GM12878 (cell line): ENCODE measurements around the gene ZYG11B. TPM values are rescaled to one million over a fixed set of nuclear protein-coding genes. Genes with fewer than 3 reads are reported as not detected.
"Not testable (repeated sequence)": the region's sequence is repeated elsewhere in the genome, so short reads cannot be mapped to it uniquely, and the experiment has no call there.

ENCODE experiments used
- ATAC-seq: fragments of 200-7000 bp; cut with Tn5 transposase; 3 replicates; pipeline ENCODE4 v1.9.1; 2020; ENCODE audit warnings: mild to moderate bottlenecking, moderate library complexity
- BruUV-seq: library from RNA; stranded (reverse); fragments of 400-500 nt; replicated peaks from 2 replicates; lab custom pipeline; 2021; lab: Mats Ljungman, UMichigan
- CTCF ChIA-PET: fragments of 300-600 bp; sonication (Branson Sonifier 250); formaldehyde crosslinking; extraction: SDS; loops from one replicate; lab custom pipeline; 2021; ENCODE audit warnings: inconsistent platforms; lab: Yijun Ruan, JAX
- POLR2A ChIA-PET: fragments of 350-600 bp; formaldehyde crosslinking; extraction: SDS; loops from one replicate; lab custom pipeline; 2021; ENCODE audit warnings: inconsistent platforms; lab: Charles Lee
- RAD21 ChIA-PET: fragments of 300-600 bp; sonication (Branson Sonifier 250); formaldehyde crosslinking; loops from one replicate; lab custom pipeline; 2023; ENCODE audit warnings: antibody characterized with exemption; ENCODE audit not compliant: unreplicated experiment; lab: Charles Lee
- SMC1A ChIA-PET: fragments of 300-600 bp; sonication (Branson Sonifier 250); formaldehyde crosslinking; loops from one replicate; lab custom pipeline; 2023; ENCODE audit not compliant: unreplicated experiment, uncharacterized antibody; lab: Charles Lee
- DNase-seq: peaks from one replicate; pipeline ENCODE4 v3.0.0-alpha.2; 2011; ENCODE audit warnings: low read depth, low spot score
- FAIRE-seq: peaks from 3 replicates; lab custom pipeline; 2011; peaks lifted over from hg19 to GRCh38; lab: Jason Lieb, UNC
- H2AFZ ChIP-seq: 2 replicates; pipeline ENCODE4 v1.6.0; 2011; ENCODE audit warnings: low read depth, low read length, control low read depth; ENCODE audit not compliant: control insufficient read depth
- H3K27ac ChIP-seq: 2 replicates; pipeline ENCODE4 v1.5.1; 2011; ENCODE audit warnings: control low read depth; ENCODE audit not compliant: control insufficient read depth, insufficient read depth
- H3K27me3 ChIP-seq, 2 experiments: replicated peaks in 1 of 2; 2 replicates each; pipeline versions ENCODE4 v1.6.0 to v1.6.1; 2011; ENCODE audit warnings: low read length in 1 of 2; ENCODE audit not compliant: control insufficient read depth in 2 of 2, insufficient read depth in 2 of 2
- H3K36me3 ChIP-seq, 2 experiments: 2 replicates each; pipeline ENCODE4 v1.5.1; 2011; ENCODE audit warnings: low read length in 1 of 2; ENCODE audit not compliant: control insufficient read depth in 2 of 2, insufficient read depth in 2 of 2
- H3K4me1 ChIP-seq: 2 replicates; pipeline ENCODE4 v1.6.1; 2011; ENCODE audit warnings: mild to moderate bottlenecking, low read length, moderate library complexity, mixed read lengths; ENCODE audit not compliant: control insufficient read depth, insufficient read depth
- H3K4me2 ChIP-seq: 2 replicates; pipeline ENCODE4 v1.6.0; 2011; ENCODE audit warnings: control low read depth; ENCODE audit not compliant: control insufficient read depth, insufficient read depth
- H3K4me3 ChIP-seq: fragments of 200-600 bp; sonication (generic); 2 replicates; pipeline ENCODE4 v1.5.1; 2016
- H3K79me2 ChIP-seq: 2 replicates; pipeline ENCODE4 v1.6.0; 2011; ENCODE audit warnings: low read length; ENCODE audit not compliant: control insufficient read depth, insufficient read depth
- H3K9ac ChIP-seq: 2 replicates; pipeline ENCODE4 v1.8.0; 2011; ENCODE audit warnings: low read length, control low read depth, mixed read lengths; ENCODE audit not compliant: control insufficient read depth, insufficient read depth
- H3K9me3 ChIP-seq: replicated peaks from 3 replicates; pipeline ENCODE4 v1.5.1; 2011; ENCODE audit warnings: mild to moderate bottlenecking, low read length; ENCODE audit not compliant: control insufficient read depth, insufficient read depth
- H4K20me1 ChIP-seq: 2 replicates; pipeline ENCODE4 v1.6.0; 2011; ENCODE audit not compliant: control insufficient read depth, insufficient read depth
- CBX5 ChIP-seq: sonication (generic); IDR thresholded peaks from 2 replicates; pipeline ENCODE4 v1.6.1; 2016; ENCODE audit warnings: low read depth, moderate library complexity, mild to moderate bottlenecking, inconsistent platforms
- FOXK2 ChIP-seq: fragments of 450-650 bp; IDR thresholded peaks from 2 replicates; pipeline ENCODE4 v1.6.1; 2017; ENCODE audit warnings: mild to moderate bottlenecking, moderate library complexity
- GABPA ChIP-seq: IDR thresholded peaks from 2 replicates; pipeline ENCODE4 v1.6.1; 2014; ENCODE audit warnings: antibody characterized with exemption, low read depth, mild to moderate bottlenecking, inconsistent platforms
- HDAC2 ChIP-seq: fragments of 200-600 bp; sonication (generic); IDR thresholded peaks from 2 replicates; pipeline ENCODE4 v1.6.1; 2017
- LARP7 ChIP-seq: fragments of 450-650 bp; IDR thresholded peaks from 2 replicates; pipeline ENCODE4 v1.6.1; 2017; ENCODE audit warnings: mild to moderate bottlenecking
- MTA3 ChIP-seq: IDR thresholded peaks from 2 replicates; pipeline ENCODE4 v1.6.1; 2012; ENCODE audit warnings: low read length, inconsistent platforms, borderline replicate concordance
- PAX8 ChIP-seq: fragments of 450-650 bp; IDR thresholded peaks from 2 replicates; pipeline ENCODE4 v1.6.1; 2017; ENCODE audit warnings: mild to moderate bottlenecking, moderate library complexity
- SMC3 ChIP-seq: IDR thresholded peaks from 2 replicates; pipeline ENCODE4 v1.6.1; 2011; ENCODE audit warnings: low read length, improper control_type of control experiment, borderline replicate concordance
- SRF ChIP-seq, 2 experiments: IDR thresholded peaks; 2 replicates each; pipeline ENCODE4 v1.6.1; 2011; ENCODE audit warnings: low read depth in 2 of 2, low read length in 2 of 2, mild to moderate bottlenecking in 1 of 2, moderate library complexity in 1 of 2
- SUPT20H ChIP-seq: IDR thresholded peaks from 2 replicates; pipeline ENCODE4 v1.6.1; 2011; ENCODE audit warnings: low read depth, mild to moderate bottlenecking, low read length, moderate library complexity, borderline replicate concordance; ENCODE audit not compliant: control insufficient read depth
- WGBS: methylation state at CpG from one replicate; pipeline ENCODE4 v1.1.6; 2016; ENCODE audit warnings: low lambda C conversion rate; ENCODE audit not compliant: insufficient replicate concordance, insufficient coverage; ENCODE audit errors: missing lambda C conversion rate; 5-methylcytosine and 5-hydroxymethylcytosine counted together
- in situ Hi-C: fragments of 300-500 bp; cut with MboI; formaldehyde crosslinking; loops from 9 replicates; pipeline ENCODE4 v1.14.3; 2018; ENCODE audit warnings: mixed read lengths
- intact Hi-C: fragments of 100-400 bp; cut with micrococcal nuclease; formaldehyde crosslinking; loops from one replicate; pipeline ENCODE4 v1.14.2; 2022; ENCODE audit not compliant: unreplicated experiment
- polyA plus RNA-seq, 11 experiments: library from polyadenylated mRNA; depleted of rRNA in 4 of 11; unstranded in 6 of 11; stranded (reverse) in 5 of 11; fragments of >200 nt; fragmentation: Nextera tagmentation in 4 of 11; fragmentation: Illumina TruSeq in 1 of 11; extraction: Ambion mirVana in 4 of 11; extraction: Trizol in 1 of 11; gene quantifications; 1 replicate in 1 of 11; 2 replicates in 10 of 11; pipeline versions ENCODE4 v1.2.1 to v1.2.3, GENCODE V29; 2011 to 2016; ENCODE audit warnings: inconsistent platforms in 2 of 11, missing spikeins in 2 of 11, low read depth in 1 of 11
- total RNA-seq, 4 experiments: library from RNA; depleted of rRNA in 3 of 4; stranded (reverse); fragments of >200 nt in 3 of 4; fragmentation: Illumina TruSeq in 1 of 4; extraction: Trizol in 1 of 4; gene quantifications; 2 replicates each; pipeline versions ENCODE4 v1.2.1 to v1.2.3, GENCODE V29; 2013 to 2021

ZYG11B gene
- total and polyA plus RNA-seq, 10 of the 15 experiments (the other 5 are each of a cell fraction or from before 2014, with no cell fraction given): 1.8 to 8.5 (median 5.3) TPM

DNA sequence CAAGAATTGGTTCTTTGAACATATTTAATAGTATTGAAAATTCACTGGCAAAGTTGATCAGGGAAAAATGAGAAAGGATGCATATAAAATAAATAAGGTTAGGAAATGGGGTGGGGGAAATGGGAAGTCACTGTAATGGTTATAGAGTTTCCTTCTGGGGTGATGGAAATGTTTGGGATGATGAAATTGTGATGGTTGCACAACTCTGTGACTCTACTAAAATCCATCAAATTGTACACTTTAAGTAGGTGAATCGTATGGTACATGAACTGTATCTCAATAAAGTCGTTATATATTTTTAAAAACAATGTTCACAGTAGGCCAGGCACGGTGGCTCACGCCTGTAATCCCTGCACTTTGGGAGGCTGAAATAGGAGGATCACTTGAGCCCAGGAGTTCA lies 59.9 kb downstream of the ZYG11B start:
- no peak overlapping the region for H3K9ac ChIP-seq
- H4K20me1 ChIP-seq: no peaks in the 10 kb centered on the region
- ChIA-PET POLR2A (no interaction called here), SMC1A (no interaction called here), CTCF (no interaction called here), RAD21 (no interaction called here)
- in situ Hi-C loops (no loop called here), intact Hi-C loops (no loop called here)
- no peak overlapping the region for H3K27ac ChIP-seq
- H3K4me1 ChIP-seq: no peaks in the 10 kb centered on the region
- 100% methylated on average over 4 of the region's 4 CpGs for WGBS
- no peak for DNase-seq
- no peaks in the 10 kb centered on the region for H3K36me3 ChIP-seq
- H2AFZ ChIP-seq: no peak overlapping the region
- TF ChIP-seq SMC3 (no peak), HDAC2 (no peak), CBX5 (no peak), SUPT20H (no peak), GABPA (no peak), SRF (IDR thresholded peaks at IDR 0.05; ENCODE audit: low read depth in 2 of 2, low read length in 2 of 2) (no peak), MTA3 (no peak), LARP7 (no peak), FOXK2 (no peak), PAX8 (no peak)
- no peak for ATAC-seq
- H3K4me2 ChIP-seq: no peak overlapping the region
- H3K27me3 ChIP-seq: no peaks in the 10 kb centered on the region
- H3K4me3 ChIP-seq: no peak overlapping the region
- no peaks in the 10 kb centered on the region for H3K79me2 ChIP-seq
- no peaks in the 10 kb centered on the region for H3K9me3 ChIP-seq
- FAIRE-seq: no peak
- BruUV-seq: no TSS peak

DNA sequence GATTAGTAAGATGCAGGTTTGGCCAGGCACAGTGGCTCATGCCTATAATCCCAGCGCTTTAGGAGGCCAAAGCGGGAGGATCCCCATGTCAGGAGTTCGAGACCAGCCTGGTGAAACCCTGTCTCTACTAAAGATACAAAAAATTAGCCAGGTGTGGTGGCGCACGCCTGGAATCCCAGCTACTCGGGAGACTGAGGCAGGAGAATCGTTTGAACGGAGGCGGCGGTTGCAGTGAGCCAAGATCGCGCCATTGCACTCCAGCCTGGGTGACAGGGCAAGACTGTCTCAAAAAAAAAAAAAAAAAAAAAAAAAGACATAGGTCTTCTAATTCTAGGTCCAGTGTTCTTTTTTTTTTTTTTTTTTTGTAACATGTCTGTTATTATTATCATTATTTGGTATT lies 64.2 kb downstream of the ZYG11B start:
- H3K4me3 ChIP-seq, H3K27ac ChIP-seq, in situ Hi-C loops, RAD21 ChIA-PET, H3K9ac ChIP-seq, H4K20me1 ChIP-seq, H3K9me3 ChIP-seq, H3K4me1 ChIP-seq, SMC1A ChIA-PET, DNase-seq, BruUV-seq, H3K4me2 ChIP-seq, ATAC-seq, POLR2A ChIA-PET, intact Hi-C loops, H2AFZ ChIP-seq, FAIRE-seq, H3K27me3 ChIP-seq, CTCF ChIA-PET, H3K36me3 ChIP-seq, H3K79me2 ChIP-seq: not testable (repeated sequence)
- WGBS: 100% methylated on average over 11 of the region's 12 CpGs
